Tibial artery (tissue), 4 donors: ENCODE data around the gene UVSSA.
A peak's percentile ranks its signal among the peaks of the same experiment; 100 is the strongest.
"Not testable (repeated sequence)": the region's sequence is repeated elsewhere in the genome, so short reads cannot be mapped to it uniquely, and the experiment has no call there.

Experiments
- DNase-seq, 2 donors: peaks; one replicate each; pipeline ENCODE4 v3.0.0-alpha.2; 2019
- H3K27ac ChIP-seq, 2 donors: fragments of 200-600 bp; sonication (generic) in 1 of 2; 1 replicate in 1 of 2; 2 replicates in 1 of 2; pipeline ENCODE4 v1.5.1; 2018 to 2019; ENCODE audit warnings: mild to moderate bottlenecking in 1 of 2
- H3K27me3 ChIP-seq, 2 donors: fragments of 200-600 bp; sonication (generic) in 1 of 2; one replicate each; pipeline versions ENCODE4 v1.5.1 to v1.6.0; 2016 to 2019
- H3K36me3 ChIP-seq, 3 donors: fragments of 200-600 bp; sonication (generic) in 2 of 3; one replicate each; pipeline ENCODE4 v1.5.1; 2016 to 2019; ENCODE audit warnings: mild to moderate bottlenecking in 2 of 3
- H3K4me1 ChIP-seq, 4 donors: fragments of 200-600 bp; sonication (generic) in 2 of 4; 1 replicate in 3 of 4; 2 replicates in 1 of 4; pipeline ENCODE4 v1.5.1; 2016 to 2019
- H3K4me3 ChIP-seq, 2 donors: fragments of 200-600 bp; sonication (generic) in 1 of 2; 1 replicate in 1 of 2; 2 replicates in 1 of 2; pipeline ENCODE4 v1.5.1; 2018 to 2019; ENCODE audit warnings: mild to moderate bottlenecking in 2 of 2
- H3K9me3 ChIP-seq, 3 donors: fragments of 200-600 bp; sonication (generic) in 1 of 3; one replicate each; pipeline ENCODE4 v1.5.1; 2016 to 2019
- intact Hi-C: fragments of 100-400 bp; cut with DNase I; formaldehyde crosslinking; loops from one replicate; pipeline ENCODE4 v1.15.0; 2023; ENCODE audit warnings: low total_unique reads
- TF ChIP-seq, protein P1 (sequence below), 2 experiments: fragments of 200-600 bp in 1 of 2; fragments of 450-650 bp in 1 of 2; IDR thresholded peaks; one replicate each; pipeline ENCODE4 v1.5.1; 2017 to 2019; ENCODE audit warnings: antibody characterized with exemption in 2 of 2, mild to moderate bottlenecking in 1 of 2, moderate library complexity in 1 of 2

UVSSA gene

DNA sequence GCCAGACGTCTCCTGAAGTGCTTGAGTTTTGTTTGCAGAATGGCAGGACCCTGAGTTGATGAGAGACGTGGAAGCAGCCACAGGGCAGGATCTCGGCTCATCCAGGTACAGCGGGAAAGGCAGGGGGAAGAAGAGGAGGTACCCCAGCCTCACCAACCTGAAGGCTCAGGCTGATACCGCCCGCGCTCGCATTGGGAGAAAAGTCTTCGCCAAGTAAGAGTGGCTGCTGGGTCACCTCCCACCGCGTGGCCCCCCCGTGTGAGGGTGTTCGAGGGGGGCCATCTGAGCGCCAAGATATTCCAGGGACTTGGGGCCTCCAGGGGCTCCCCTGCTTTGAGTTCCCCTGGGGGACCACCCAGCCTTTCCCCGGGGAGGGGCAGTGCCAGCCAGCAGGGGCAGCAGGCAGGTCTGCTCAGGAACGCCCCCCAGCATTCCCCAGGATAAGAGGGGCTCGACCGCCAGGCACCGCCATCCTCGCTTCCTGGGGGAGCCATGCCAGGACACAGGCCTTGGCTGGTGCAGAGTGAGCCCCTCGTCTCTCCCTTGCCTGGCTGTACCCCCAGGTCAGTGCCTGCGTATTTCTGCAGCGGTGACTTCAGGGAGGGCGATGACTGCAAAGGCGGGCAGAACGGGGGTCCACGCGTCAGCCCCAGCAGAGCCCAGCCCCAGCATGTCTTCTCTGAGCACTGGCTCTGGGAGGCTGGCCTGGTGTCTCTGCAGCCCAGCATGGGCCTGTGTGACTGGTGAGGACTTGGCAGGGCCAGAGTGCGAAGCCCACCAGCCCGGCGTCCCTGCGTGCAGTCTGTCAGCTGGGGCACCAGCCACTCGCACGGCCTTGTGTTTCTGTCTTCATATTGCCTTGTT, 37.0 kb downstream of the UVSSA start:
- Histone ChIP-seq H3K27me3 (no peaks in the 10 kb centered on the region), H3K4me1 (no peaks in the 10 kb centered on the region), H3K27ac (no peak overlapping the region), H3K9me3 (peaks cover 0 to 7% (median 4%) of the 10 kb centered on the region in 3 donors), H3K4me3 (no peak overlapping the region), H3K36me3 (peaks cover 56 to 95% (median 60%) of the 10 kb centered on the region in 3 donors)
- DNase-seq, result peak in 1 of 2 donors; percentile 56
- TF ChIP-seq, protein P1, sequence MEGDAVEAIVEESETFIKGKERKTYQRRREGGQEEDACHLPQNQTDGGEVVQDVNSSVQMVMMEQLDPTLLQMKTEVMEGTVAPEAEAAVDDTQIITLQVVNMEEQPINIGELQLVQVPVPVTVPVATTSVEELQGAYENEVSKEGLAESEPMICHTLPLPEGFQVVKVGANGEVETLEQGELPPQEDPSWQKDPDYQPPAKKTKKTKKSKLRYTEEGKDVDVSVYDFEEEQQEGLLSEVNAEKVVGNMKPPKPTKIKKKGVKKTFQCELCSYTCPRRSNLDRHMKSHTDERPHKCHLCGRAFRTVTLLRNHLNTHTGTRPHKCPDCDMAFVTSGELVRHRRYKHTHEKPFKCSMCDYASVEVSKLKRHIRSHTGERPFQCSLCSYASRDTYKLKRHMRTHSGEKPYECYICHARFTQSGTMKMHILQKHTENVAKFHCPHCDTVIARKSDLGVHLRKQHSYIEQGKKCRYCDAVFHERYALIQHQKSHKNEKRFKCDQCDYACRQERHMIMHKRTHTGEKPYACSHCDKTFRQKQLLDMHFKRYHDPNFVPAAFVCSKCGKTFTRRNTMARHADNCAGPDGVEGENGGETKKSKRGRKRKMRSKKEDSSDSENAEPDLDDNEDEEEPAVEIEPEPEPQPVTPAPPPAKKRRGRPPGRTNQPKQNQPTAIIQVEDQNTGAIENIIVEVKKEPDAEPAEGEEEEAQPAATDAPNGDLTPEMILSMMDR (IDR thresholded peaks at IDR 0.05), result no peak
- intact Hi-C loops, result no loop called here

DNA sequence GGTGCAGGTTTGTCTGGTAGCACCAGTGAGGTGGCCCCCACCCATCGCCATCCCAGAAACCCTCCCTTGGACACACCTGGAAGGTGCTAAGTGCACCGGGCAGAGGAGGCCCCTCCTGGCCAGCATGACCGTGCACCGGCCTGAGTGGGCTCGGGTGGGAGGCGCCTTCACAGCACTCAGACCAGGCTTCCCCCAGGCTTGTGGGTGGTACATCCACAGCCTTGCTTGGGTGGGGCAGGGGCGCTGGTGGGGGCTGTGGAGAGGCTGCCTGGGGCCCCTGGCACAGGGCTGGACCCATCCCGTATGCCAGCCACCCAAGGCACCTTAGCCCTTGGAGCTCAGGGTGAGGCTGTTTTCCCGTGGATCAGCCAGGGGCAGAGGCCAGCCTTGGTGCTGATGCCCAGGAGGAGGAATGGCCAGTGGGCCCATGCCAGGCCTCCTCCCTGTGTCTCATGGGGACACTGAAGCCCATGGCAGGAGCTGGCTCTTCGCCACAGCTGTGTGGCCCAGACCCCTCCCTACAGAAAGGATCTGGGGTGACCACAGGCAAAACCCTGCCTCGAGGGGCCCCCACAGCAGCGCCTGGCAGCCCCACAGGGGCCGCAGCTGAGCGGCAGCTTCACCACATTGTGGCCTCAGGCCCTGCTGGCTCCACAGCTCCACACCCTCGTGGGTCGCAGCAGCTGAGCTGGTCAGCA, 37.8 kb downstream of the UVSSA start:
- TF ChIP-seq, protein P1 (IDR thresholded peaks at IDR 0.05), result no peak
- Histone ChIP-seq H3K9me3 (peaks cover 0 to 9% (median 7%) of the 10 kb centered on the region in 3 donors), H3K4me1 (no peaks in the 10 kb centered on the region), H3K36me3 (peaks cover 61 to 94% (median 62%) of the 10 kb centered on the region in 3 donors), H3K4me3 (no peak overlapping the region), H3K27me3 (no peaks in the 10 kb centered on the region), H3K27ac (no peak overlapping the region)
- intact Hi-C loops, result no loop called here
- DNase-seq, result no peak

DNA sequence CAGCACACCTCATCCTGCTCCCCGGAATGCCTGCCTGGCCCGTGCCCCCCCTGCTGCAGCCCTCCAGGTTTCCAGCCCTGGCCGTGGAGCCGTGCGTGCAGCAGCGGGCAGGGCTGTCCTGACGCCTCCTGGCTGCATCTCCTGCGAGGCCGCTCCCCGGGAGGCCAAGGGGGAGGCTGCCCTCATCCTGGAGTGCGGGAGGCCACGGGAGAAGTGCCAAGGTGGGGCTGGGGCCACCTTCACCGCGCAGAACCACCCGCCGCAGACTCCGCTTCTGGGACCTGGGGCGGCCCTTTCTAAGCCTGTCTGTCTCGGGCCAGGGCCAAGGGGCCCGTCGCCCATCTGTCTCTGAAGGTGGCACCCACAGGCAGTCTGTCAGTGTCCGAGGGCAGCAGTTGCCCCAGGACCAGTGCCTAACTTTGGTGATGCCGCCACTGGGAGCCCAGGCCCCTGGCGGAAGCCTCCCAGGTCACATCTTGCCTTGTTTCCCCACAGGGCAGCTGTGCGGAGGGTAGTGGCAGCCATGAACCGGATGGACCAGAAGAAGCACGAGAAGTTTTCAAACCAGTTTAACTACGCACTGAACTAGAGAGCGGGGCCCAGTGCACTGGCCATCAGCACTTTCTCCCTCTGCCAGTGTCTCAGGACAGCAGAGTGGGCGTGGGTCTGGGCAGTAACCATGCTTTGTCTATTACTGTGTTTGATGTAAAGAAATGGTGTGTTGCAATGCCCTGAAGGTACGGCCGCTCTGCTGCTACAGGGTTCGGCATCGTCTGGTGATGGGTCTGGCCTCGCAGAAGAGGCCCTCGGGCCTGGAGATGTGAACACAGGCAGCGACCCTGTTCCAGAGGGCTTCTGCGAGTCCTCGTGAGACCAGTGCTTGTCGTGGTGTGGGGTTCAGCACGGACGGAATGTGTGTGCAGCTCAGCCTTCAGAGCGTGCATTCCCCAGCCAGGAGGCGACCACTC, 38.6 kb downstream of the UVSSA start:
- Histone ChIP-seq H3K36me3 (peaks cover 57 to 85% (median 65%) of the 10 kb centered on the region in 3 donors), H3K4me3 (no peak overlapping the region), H3K27ac (no peak overlapping the region), H3K27me3 (no peaks in the 10 kb centered on the region), H3K9me3 (peaks cover 0 to 9% (median 7%) of the 10 kb centered on the region in 3 donors), H3K4me1 (no peaks in the 10 kb centered on the region)
- DNase-seq, result peak in 1 of 2 donors; percentile 62
- TF ChIP-seq, protein P1 (IDR thresholded peaks at IDR 0.05), result no peak
- intact Hi-C loops, result no loop called here

DNA sequence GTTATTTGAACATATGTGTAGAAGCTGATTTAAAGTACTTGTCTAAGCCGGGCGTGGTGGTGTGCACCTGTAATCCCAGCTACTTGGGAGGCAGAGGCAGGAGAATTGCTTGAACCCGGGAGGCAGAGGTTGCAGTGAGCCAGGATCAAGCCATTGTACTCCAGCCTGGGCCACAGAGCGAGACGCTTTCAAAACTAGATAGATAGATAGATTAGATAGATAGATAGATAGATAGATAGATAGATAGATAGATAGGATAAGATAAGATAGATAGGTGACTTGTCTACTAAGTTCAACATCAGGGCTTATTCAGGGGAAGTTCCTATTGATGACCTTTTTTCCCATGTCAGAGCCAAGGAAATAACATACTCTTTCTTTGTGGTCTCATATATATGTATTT, 46.4 kb downstream of the UVSSA start:
- H3K36me3 ChIP-seq, result peaks cover 43 to 50% (median 46%) of the 10 kb centered on the region in 3 donors
- intact Hi-C loops, result loop anchor here (5.0 kb wide), 1 partner anchor 439 kb away; no protein-coding TSS in a partner anchor
- H3K27me3 ChIP-seq, DNase-seq, H3K4me1 ChIP-seq, H3K27ac ChIP-seq, H3K4me3 ChIP-seq: not testable (repeated sequence)
- peaks cover 0 to 23% (median 5%) of the 10 kb centered on the region in 3 donors for H3K9me3 ChIP-seq

DNA sequence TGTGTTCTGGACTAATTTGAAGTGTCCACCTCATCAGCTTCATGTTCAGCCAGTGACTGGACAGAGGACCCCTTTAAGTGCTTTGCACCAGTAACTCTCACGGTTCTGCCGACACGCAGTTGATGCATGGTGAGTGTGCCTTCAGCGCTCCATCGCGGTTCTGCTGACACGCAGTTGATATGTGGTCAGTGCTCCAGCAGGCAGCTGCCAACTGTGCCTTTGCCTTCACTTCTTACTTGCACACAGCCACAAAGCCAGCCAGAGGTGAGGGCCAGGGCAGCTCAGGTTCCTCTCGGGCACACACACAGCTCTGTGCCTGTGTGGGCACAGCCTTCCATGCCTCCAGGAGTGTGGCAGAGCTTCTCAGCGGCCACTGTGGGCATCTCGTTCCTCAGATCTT, 46.9 kb downstream of the UVSSA start:
- H3K27me3 ChIP-seq, result peaks cover 0 to 2% of the 10 kb centered on the region in 2 donors
- H3K4me3 ChIP-seq, result no peak overlapping the region
- TF ChIP-seq, protein P1 (IDR thresholded peaks at IDR 0.05), result no peak
- no peak overlapping the region for H3K27ac ChIP-seq
- intact Hi-C loops, result loop anchor here (5.0 kb wide), 1 partner anchor 438 kb away; no protein-coding TSS in a partner anchor
- no peaks in the 10 kb centered on the region for H3K4me1 ChIP-seq
- H3K9me3 ChIP-seq, result peaks cover 0 to 25% (median 0%) of the 10 kb centered on the region in 3 donors
- H3K36me3 ChIP-seq, result peaks cover 38 to 45% (median 41%) of the 10 kb centered on the region in 3 donors
- no peak for DNase-seq

DNA sequence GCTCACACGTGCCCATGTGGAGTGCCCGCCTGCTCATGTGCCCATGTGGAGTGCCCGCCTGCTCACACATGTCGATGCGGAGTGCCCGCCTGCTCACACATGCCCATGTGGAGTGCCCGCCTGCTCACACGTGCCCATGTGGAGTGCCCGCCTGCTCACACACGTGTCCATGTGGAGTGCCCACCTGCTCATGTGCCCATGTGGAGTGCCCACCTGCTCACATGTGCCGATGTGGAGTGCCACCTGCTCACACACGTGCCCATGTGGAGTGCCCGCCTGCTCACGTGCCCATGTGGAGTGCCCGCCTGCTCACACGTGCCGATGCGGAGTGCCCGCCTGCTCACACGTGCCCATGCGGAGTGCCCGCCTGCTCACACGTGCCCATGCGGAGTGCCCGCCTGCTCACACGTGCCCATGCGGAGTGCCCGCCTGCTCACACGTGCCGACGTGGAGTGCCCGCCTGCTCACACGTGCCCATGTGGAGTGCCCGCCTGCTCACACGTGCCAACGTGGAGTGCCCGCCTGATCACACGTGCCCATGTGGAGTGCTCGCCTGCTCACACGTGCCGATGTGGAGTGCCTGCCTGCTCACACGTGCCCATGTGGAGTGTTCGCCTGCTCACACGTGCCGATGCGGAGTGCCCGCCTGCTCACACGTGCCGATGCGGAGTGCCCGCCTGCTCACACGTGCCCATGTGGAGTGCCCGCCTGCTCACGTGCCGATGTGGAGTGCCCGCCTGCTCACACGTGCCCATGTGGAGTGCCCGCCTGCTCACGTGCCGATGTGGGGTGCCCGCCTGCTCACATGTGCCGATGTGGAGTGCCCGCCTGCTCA, 47.8 kb downstream of the UVSSA start:
- Histone ChIP-seq H3K27me3 (peaks cover 0 to 11% of the 10 kb centered on the region in 2 donors), H3K9me3 (peaks cover 0 to 21% (median 0%) of the 10 kb centered on the region in 3 donors), H3K36me3 (peaks cover 32 to 39% (median 35%) of the 10 kb centered on the region in 3 donors)
- not testable (repeated sequence) for H3K4me1 ChIP-seq, DNase-seq, H3K27ac ChIP-seq, H3K4me3 ChIP-seq
- intact Hi-C loops, result loop anchor here (5.0 kb wide), 1 partner anchor 438 kb away; no protein-coding TSS in a partner anchor

DNA sequence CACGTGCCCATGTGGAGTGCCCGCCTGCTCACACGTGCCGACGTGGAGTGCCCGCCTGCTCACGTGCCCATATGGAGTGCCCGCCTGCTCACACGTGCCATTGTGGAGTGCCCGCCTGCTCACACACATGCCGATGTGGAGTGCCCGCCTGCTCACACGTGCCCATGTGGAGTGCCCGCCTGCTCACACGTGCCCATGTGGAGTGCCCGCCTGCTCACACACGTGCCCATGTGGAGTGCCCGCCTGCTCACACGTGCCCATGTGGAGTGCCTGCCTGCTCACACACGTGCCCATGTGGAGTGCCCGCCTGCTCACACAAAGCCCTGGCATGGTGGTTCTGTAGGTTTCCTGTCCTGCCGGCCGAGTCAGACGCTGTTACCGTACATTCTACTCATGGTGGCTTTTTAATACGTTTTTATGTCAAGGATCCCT, 48.4 kb downstream of the UVSSA start:
- peaks cover 0 to 21% (median 0%) of the 10 kb centered on the region in 3 donors for H3K9me3 ChIP-seq
- H3K36me3 ChIP-seq, result peaks cover 31 to 39% (median 32%) of the 10 kb centered on the region in 3 donors
- DNase-seq, result peak in 1 of 2 donors; percentile 29
- H3K27me3 ChIP-seq, result peaks cover 0 to 17% of the 10 kb centered on the region in 2 donors
- H3K4me1 ChIP-seq, H3K27ac ChIP-seq, H3K4me3 ChIP-seq, intact Hi-C loops: not testable (repeated sequence)
